Measurements from ENCODE around the gene DDC. TPM values are rescaled to one million over a fixed set of nuclear protein-coding genes. Genes with fewer than 3 reads are reported as not detected.
"Not testable (repeated sequence)": the region's sequence is repeated elsewhere in the genome, so short reads cannot be mapped to it uniquely, and the experiment has no call there.

DDC gene
- total and polyA plus RNA-seq, 2 donors (not counting 3 experiments of a cell fraction or from before 2014, with no cell fraction given), result not detected

DNA sequence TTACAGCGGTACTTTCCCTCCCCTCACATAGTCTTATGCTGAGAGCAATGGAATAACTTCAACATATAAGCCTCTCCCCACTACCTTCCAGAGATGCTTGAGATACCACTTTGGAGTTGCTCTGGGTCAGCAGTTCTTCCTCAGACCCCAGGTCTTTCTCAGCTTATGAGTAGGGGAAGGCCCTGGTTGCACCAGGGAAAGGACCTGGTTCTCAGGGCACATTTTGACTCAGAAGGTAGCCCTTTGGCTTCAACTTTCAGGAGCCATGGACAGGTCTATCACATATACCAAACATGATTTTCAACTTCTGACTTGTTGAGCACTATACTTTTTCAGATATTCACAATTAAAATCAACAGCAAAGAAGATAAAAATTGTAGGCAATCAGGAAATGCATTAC, 103.5 kb downstream of the DDC start:
- CTCF ChIA-PET, result no interaction called here
- intact Hi-C loops (cut with micrococcal nuclease), result no loop called here
- no TSS peak for BruUV-seq (replicated peaks)

DNA sequence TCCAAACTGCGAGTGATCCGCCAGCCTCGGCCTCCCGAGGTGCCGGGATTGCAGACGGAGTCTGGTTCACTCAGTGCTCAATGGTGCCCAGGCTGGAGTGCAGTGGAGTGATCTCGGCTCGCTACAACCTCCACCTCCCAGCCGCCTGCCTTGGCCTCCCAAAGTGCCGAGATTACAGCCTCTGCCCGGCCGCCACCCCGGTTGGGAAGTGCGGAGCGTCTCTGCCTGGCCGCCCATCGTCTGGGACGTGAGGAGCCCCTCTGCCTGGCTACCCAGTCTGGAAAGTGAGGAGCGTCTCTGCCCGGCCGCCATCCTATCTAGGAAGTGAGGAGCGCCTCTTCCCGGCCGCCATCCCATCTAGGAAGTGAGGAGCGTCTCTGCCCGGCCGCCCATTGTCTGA, 106.0 kb downstream of the DDC start:
- H3K27me3 ChIP-seq (ENCODE audit: control insufficient read depth in 2 of 2, insufficient read depth in 2 of 2, low read length in 2 of 2), result peaks cover 6 to 23% of the 10 kb centered on the region in 2 experiments
- H3K4me3 ChIP-seq (replicated peaks in 1 of 3; ENCODE audit: insufficient read depth in 1 of 3, low read depth in 1 of 3, low read length in 3 of 3); H4K20me1 ChIP-seq (replicated peaks; ENCODE audit: control insufficient read depth, extremely low read depth, insufficient read depth, low read length); H3K9ac ChIP-seq (replicated peaks; ENCODE audit: extremely low read depth, insufficient read depth, low read length); H3K79me2 ChIP-seq (ENCODE audit: control insufficient read depth, insufficient read depth, low read length); H3K9me1 ChIP-seq (replicated peaks; ENCODE audit: control insufficient read depth, extremely low read depth, insufficient read depth, low read length); FAIRE-seq; POLR2A ChIA-PET; dilution Hi-C loops (cut with MboI; ENCODE audit: extremely low pct_ligation_motif_present, low sequenced_read_pairs); H3K9me3 ChIP-seq (replicated peaks; ENCODE audit: control insufficient read depth, insufficient read depth, low read length); H3K36me3 ChIP-seq (ENCODE audit: control insufficient read depth in 2 of 2, extremely low read depth in 1 of 2, insufficient read depth in 2 of 2, low read length in 2 of 2); BruUV-seq (replicated peaks); H3K27ac ChIP-seq (ENCODE audit: insufficient read depth, low read depth, low read length); H3K4me2 ChIP-seq (ENCODE audit: insufficient read depth, low read length); H3K4me1 ChIP-seq (ENCODE audit: control insufficient read depth, extremely low read depth, insufficient read depth, low read length); intact Hi-C loops (cut with micrococcal nuclease); H2AFZ ChIP-seq (ENCODE audit: low read depth, low read length); CTCF ChIA-PET; DNase-seq (ENCODE audit: low read depth, low spot score): not testable (repeated sequence)

More for the DNA sequence above, 103.5 kb downstream of the DDC start:
- Histone ChIP-seq H3K27ac (ENCODE audit: insufficient read depth, low read depth, low read length) (no peak overlapping the region), H3K4me2 (ENCODE audit: insufficient read depth, low read length) (no peak overlapping the region), H3K9me1 (replicated peaks; ENCODE audit: control insufficient read depth, extremely low read depth, insufficient read depth, low read length) (no peaks in the 10 kb centered on the region), H3K36me3 (ENCODE audit: control insufficient read depth in 2 of 2, extremely low read depth in 1 of 2, insufficient read depth in 2 of 2, low read length in 2 of 2) (no peaks in the 10 kb centered on the region), H3K9ac (replicated peaks; ENCODE audit: extremely low read depth, insufficient read depth, low read length) (no peak overlapping the region), H4K20me1 (replicated peaks; ENCODE audit: control insufficient read depth, extremely low read depth, insufficient read depth, low read length) (no peaks in the 10 kb centered on the region), H3K4me3 (replicated peaks in 1 of 3; ENCODE audit: insufficient read depth in 1 of 3, low read depth in 1 of 3, low read length in 3 of 3) (no peak overlapping the region), H3K79me2 (ENCODE audit: control insufficient read depth, insufficient read depth, low read length) (no peaks in the 10 kb centered on the region), H3K9me3 (replicated peaks; ENCODE audit: control insufficient read depth, insufficient read depth, low read length) (no peaks in the 10 kb centered on the region), H3K27me3 (ENCODE audit: control insufficient read depth in 2 of 2, insufficient read depth in 2 of 2, low read length in 2 of 2) (peaks cover 2 to 17% of the 10 kb centered on the region in 2 experiments), H3K4me1 (ENCODE audit: control insufficient read depth, extremely low read depth, insufficient read depth, low read length) (peaks cover 4% of the 10 kb centered on the region), H2AFZ (ENCODE audit: low read depth, low read length) (no peak overlapping the region)
- POLR2A ChIA-PET, result interaction anchor here (0.6 kb wide), 1 partner anchor 493 kb away, joined by 3 read pairs; no protein-coding TSS in a partner anchor
- no peak for TF ChIP-seq JUN (IDR thresholded peaks at IDR 0.05; ENCODE audit: borderline replicate concordance, insufficient read depth, insufficient read length, low read depth)
- no peak for TF ChIP-seq EZH2 (IDR thresholded peaks at IDR 0.05; ENCODE audit: borderline replicate concordance, low read depth, low read length, severe bottlenecking)
- DNase-seq (ENCODE audit: low read depth, low spot score), result no peak
- dilution Hi-C loops (cut with MboI; ENCODE audit: extremely low pct_ligation_motif_present, low sequenced_read_pairs), result no loop called here
- no peak for FAIRE-seq

DNA sequence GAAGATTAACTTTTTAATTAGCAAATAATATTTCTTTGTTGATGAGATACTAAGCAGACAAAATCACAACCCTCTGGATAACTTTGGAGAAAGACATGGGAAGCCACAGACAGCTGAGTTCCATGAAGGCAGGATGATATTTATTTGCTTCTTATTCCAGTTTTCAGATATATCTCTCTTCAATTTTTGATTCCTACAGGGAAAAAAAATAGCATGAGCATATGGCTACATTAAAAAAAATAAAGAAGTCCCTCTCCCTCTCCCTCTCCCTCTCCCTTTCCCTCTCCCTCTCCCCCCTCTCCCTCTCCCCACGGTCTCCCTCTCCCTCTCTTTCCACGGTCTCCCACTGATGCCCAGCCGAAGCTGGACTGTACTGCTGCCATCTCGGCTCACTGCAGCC, 106.6 kb downstream of the DDC start:
- H4K20me1 ChIP-seq (replicated peaks; ENCODE audit: control insufficient read depth, extremely low read depth, insufficient read depth, low read length); H3K36me3 ChIP-seq (ENCODE audit: control insufficient read depth in 2 of 2, extremely low read depth in 1 of 2, insufficient read depth in 2 of 2, low read length in 2 of 2); H3K27ac ChIP-seq (ENCODE audit: insufficient read depth, low read depth, low read length); H3K79me2 ChIP-seq (ENCODE audit: control insufficient read depth, insufficient read depth, low read length); intact Hi-C loops (cut with micrococcal nuclease); H3K4me3 ChIP-seq (replicated peaks in 1 of 3; ENCODE audit: insufficient read depth in 1 of 3, low read depth in 1 of 3, low read length in 3 of 3); H3K4me2 ChIP-seq (ENCODE audit: insufficient read depth, low read length); H3K9ac ChIP-seq (replicated peaks; ENCODE audit: extremely low read depth, insufficient read depth, low read length); DNase-seq (ENCODE audit: low read depth, low spot score); FAIRE-seq; H3K9me3 ChIP-seq (replicated peaks; ENCODE audit: control insufficient read depth, insufficient read depth, low read length); dilution Hi-C loops (cut with MboI; ENCODE audit: extremely low pct_ligation_motif_present, low sequenced_read_pairs); BruUV-seq (replicated peaks); H2AFZ ChIP-seq (ENCODE audit: low read depth, low read length); H3K9me1 ChIP-seq (replicated peaks; ENCODE audit: control insufficient read depth, extremely low read depth, insufficient read depth, low read length); POLR2A ChIA-PET; H3K4me1 ChIP-seq (ENCODE audit: control insufficient read depth, extremely low read depth, insufficient read depth, low read length): not testable (repeated sequence)
- peaks cover 8 to 23% of the 10 kb centered on the region in 2 experiments for H3K27me3 ChIP-seq (ENCODE audit: control insufficient read depth in 2 of 2, insufficient read depth in 2 of 2, low read length in 2 of 2)
- CTCF ChIA-PET, result interaction anchor here (0.6 kb wide), 1 partner anchor 76 kb away, joined by 3 read pairs; no protein-coding TSS in a partner anchor
